ENCODE data around the gene LDLRAD4. TPM values are rescaled to one million over a fixed set of nuclear protein-coding genes. Genes with fewer than 3 reads are reported as not detected.

Gene LDLRAD4
- total RNA-seq, 1 donor from 2014 or later, result 34.1 TPM

DNA sequence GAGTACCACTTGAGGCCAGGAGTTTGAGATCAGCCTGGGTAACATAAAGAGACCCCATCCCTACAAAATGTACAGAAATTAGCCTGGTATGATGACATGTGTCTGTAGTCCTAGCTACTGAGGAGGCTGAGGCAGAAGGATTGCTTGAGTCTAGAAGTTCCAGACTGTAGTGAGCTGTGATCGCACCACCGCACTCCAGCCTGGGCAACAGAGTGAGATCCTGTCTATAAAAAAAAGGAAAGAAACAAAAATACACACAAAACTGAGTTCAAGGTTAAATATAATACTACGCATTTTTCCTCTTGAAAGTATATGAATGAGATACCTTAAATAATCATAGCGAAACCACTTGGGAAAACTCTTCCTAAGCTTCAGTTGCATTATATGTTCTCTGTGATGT is 94.0 kb downstream of the LDLRAD4 start:
- TF ChIP-seq, protein P1, sequence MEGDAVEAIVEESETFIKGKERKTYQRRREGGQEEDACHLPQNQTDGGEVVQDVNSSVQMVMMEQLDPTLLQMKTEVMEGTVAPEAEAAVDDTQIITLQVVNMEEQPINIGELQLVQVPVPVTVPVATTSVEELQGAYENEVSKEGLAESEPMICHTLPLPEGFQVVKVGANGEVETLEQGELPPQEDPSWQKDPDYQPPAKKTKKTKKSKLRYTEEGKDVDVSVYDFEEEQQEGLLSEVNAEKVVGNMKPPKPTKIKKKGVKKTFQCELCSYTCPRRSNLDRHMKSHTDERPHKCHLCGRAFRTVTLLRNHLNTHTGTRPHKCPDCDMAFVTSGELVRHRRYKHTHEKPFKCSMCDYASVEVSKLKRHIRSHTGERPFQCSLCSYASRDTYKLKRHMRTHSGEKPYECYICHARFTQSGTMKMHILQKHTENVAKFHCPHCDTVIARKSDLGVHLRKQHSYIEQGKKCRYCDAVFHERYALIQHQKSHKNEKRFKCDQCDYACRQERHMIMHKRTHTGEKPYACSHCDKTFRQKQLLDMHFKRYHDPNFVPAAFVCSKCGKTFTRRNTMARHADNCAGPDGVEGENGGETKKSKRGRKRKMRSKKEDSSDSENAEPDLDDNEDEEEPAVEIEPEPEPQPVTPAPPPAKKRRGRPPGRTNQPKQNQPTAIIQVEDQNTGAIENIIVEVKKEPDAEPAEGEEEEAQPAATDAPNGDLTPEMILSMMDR (IDR thresholded peaks at IDR 0.05; ENCODE audit: unreplicated experiment), result no peak
- Mint-ChIP-seq H3K27ac (ENCODE audit: unreplicated experiment) (no peak overlapping the region), H3K4me1 (ENCODE audit: unreplicated experiment) (peaks cover 13% of the 10 kb centered on the region), H3K27me3 (ENCODE audit: unreplicated experiment) (no peaks in the 10 kb centered on the region), H3K9me3 (ENCODE audit: unreplicated experiment) (peaks cover 10% of the 10 kb centered on the region), H3K36me3 (ENCODE audit: low read depth, unreplicated experiment) (peaks cover 34% of the 10 kb centered on the region), H3K4me3 (ENCODE audit: unreplicated experiment) (no peak overlapping the region)
- DNase-seq (ENCODE audit: low spot score), result no peak

DNA sequence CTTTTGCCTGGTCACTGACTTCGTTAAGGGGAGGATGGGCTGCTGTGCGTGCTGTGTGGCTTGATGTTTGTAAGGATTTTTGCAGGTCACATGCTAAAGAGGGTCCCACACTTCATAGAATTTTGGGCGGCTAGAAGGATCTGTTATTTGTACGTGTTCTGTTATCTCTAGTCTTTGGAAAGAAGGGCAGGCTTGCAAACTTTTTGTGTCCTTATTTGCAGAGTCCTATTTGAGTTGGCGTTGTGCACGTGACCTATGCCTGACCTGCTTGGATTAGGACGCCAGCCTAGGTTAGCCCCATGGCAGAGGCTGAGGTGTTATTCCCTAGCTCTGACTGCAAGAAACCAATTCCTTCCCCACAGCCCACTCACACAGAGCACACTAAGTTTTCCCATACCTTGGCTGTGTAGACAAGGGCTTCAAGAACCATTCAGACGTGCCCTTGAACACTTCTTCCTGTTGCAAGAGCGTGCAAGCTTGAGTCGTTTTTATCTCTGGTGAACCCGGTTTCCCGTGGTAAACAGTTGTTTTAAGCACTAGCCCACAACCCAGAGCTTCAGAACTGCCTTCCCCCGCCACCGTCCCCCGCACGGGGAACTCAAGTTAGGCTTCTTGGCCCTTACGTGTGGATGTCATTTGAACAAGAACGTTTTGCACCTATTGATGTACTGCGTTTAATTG is 94.6 kb downstream of the LDLRAD4 start:
- TF ChIP-seq, protein P1 (IDR thresholded peaks at IDR 0.05; ENCODE audit: unreplicated experiment), result no peak
- H3K27ac Mint-ChIP-seq (ENCODE audit: unreplicated experiment), result no peak overlapping the region
- no peak overlapping the region for H3K4me3 Mint-ChIP-seq (ENCODE audit: unreplicated experiment)
- peaks cover 13% of the 10 kb centered on the region for H3K4me1 Mint-ChIP-seq (ENCODE audit: unreplicated experiment)
- no peaks in the 10 kb centered on the region for H3K27me3 Mint-ChIP-seq (ENCODE audit: unreplicated experiment)
- H3K36me3 Mint-ChIP-seq (ENCODE audit: low read depth, unreplicated experiment), result peaks cover 34% of the 10 kb centered on the region
- no peak for DNase-seq (ENCODE audit: low spot score)
- peaks cover 10% of the 10 kb centered on the region for H3K9me3 Mint-ChIP-seq (ENCODE audit: unreplicated experiment)

DNA sequence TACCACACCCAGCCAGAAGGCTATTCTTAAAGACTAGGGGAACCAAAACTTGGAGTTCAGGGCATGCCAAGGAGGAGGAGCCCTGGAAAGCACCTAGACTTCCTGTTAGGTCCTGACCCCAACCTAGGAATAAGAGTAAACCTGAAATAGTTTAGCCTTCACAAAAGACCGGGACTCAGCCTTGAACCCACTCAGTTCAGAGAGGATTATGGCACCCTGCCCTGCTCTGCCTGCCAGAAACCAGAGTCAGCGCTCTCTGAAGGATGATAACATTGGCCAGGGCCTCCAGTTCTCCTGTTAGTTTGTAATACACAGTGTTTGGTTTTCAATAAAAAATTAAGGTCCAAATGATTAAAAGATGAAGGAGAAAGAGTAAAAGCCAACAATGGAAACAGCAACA is 96.4 kb downstream of the LDLRAD4 start:
- DNase-seq (ENCODE audit: low spot score), result no peak
- Mint-ChIP-seq H3K4me3 (ENCODE audit: unreplicated experiment) (peak overlapping the region; percentile 58), H3K36me3 (ENCODE audit: low read depth, unreplicated experiment) (peaks cover 34% of the 10 kb centered on the region), H3K9me3 (ENCODE audit: unreplicated experiment) (peaks cover 10% of the 10 kb centered on the region), H3K27ac (ENCODE audit: unreplicated experiment) (no peak overlapping the region), H3K27me3 (ENCODE audit: unreplicated experiment) (no peaks in the 10 kb centered on the region), H3K4me1 (ENCODE audit: unreplicated experiment) (peaks cover 13% of the 10 kb centered on the region)
- TF ChIP-seq, protein P1 (IDR thresholded peaks at IDR 0.05; ENCODE audit: unreplicated experiment), result no peak

DNA sequence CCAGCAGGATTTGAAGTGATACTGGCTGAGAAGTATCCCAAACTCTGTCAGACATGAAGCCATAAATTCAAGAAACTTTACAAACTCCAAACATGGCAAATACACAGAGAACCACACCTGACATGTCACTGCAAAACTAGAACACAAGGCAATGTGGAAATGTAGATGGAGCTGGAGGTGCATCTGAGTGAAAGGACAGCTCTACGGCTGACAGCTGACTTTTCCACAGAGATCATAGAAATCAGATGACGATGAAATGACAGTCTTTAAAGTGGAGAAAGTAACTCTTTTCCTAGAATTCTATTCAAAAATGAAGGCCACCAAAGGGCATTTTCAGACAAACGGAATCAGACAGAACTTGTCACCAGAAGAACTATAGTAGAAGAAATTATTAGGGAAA is 97.5 kb downstream of the LDLRAD4 start:
- TF ChIP-seq, protein P1 (IDR thresholded peaks at IDR 0.05; ENCODE audit: unreplicated experiment), result no peak
- Mint-ChIP-seq H3K4me3 (ENCODE audit: unreplicated experiment) (no peak overlapping the region), H3K36me3 (ENCODE audit: low read depth, unreplicated experiment) (peaks cover 34% of the 10 kb centered on the region), H3K9me3 (ENCODE audit: unreplicated experiment) (peaks cover 10% of the 10 kb centered on the region), H3K4me1 (ENCODE audit: unreplicated experiment) (peaks cover 13% of the 10 kb centered on the region), H3K27ac (ENCODE audit: unreplicated experiment) (no peak overlapping the region), H3K27me3 (ENCODE audit: unreplicated experiment) (no peaks in the 10 kb centered on the region)
- no peak for DNase-seq (ENCODE audit: low spot score)

DNA sequence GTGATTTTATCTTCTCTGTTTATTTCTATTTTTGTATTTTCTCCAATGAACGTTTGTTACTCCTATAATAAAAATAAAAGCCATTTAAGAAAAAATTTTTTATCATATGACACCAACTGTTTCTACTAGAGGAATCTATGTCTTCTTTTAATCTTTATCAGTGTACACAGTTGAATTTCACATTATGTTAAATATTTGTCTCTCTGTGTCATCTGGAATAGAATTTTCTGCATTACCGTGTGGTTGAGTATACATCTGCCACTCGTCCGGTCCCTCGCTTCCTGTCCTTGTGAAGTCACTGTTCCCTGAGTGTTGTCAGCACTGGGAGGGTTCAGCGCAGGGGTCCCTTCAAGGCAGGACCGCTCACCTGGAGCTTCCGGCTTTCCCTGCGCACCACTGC is 99.2 kb downstream of the LDLRAD4 start:
- DNase-seq (ENCODE audit: low spot score), result no peak
- Mint-ChIP-seq H3K27ac (ENCODE audit: unreplicated experiment) (no peak overlapping the region), H3K4me1 (ENCODE audit: unreplicated experiment) (peaks cover 13% of the 10 kb centered on the region), H3K4me3 (ENCODE audit: unreplicated experiment) (no peak overlapping the region), H3K36me3 (ENCODE audit: low read depth, unreplicated experiment) (peaks cover 30% of the 10 kb centered on the region), H3K9me3 (ENCODE audit: unreplicated experiment) (peaks cover 10% of the 10 kb centered on the region), H3K27me3 (ENCODE audit: unreplicated experiment) (no peaks in the 10 kb centered on the region)
- TF ChIP-seq, protein P1 (IDR thresholded peaks at IDR 0.05; ENCODE audit: unreplicated experiment), result no peak
